GM06990 (cell line): Measurements from ENCODE around the gene MLC1.

Experiments
- DNase-seq: peaks from one replicate; pipeline ENCODE4 v3.0.0-alpha.2; 2011; ENCODE audit not compliant: insufficient read length; ENCODE audit errors: extremely low read depth
- H3K27me3 ChIP-seq: replicated peaks from 2 replicates; pipeline ENCODE4 v1.6.0; 2011; ENCODE audit warnings: low read length; ENCODE audit not compliant: control insufficient read depth, insufficient read depth
- H3K36me3 ChIP-seq: 2 replicates; pipeline ENCODE4 v1.5.1; 2011; ENCODE audit warnings: low read length; ENCODE audit not compliant: control insufficient read depth, insufficient read depth
- H3K4me3 ChIP-seq: replicated peaks from 2 replicates; pipeline ENCODE4 v1.5.1; 2011; ENCODE audit warnings: low read depth, mild to moderate bottlenecking, control low read depth, low read length
- TF ChIP-seq, protein P1 (sequence below): IDR thresholded peaks from 2 replicates; pipeline ENCODE4 v1.5.1; 2011; ENCODE audit warnings: low read length, control low read depth, mild to moderate bottlenecking, inconsistent platforms; ENCODE audit not compliant: insufficient read depth, poor library complexity, severe bottlenecking

MLC1 gene

GRCh38 chr22:50081426-50082196 lies 3.6 kb downstream of the MLC1 start:
- H3K27me3 ChIP-seq: peaks cover 3% of the 10 kb centered on the region

DNA sequence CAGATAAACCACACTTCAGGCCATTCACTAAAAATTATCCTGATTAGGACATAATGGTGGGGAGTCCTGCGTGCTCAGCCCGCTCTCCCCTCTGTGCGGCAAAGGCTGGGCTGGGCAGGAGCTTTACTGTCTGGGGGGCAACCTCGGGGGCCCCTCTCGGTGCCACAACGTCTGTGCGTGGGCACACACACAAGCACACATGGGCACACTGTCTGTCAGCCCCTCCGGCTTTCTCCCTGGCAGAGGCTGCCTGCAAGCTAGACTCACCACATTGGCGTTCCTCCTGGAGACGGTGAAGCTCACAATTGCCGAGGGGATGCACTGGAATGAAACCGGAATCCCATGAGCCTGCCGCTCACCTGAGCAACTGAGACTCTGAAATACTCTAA lies 5.2 kb downstream of the MLC1 start:
- H3K4me3 ChIP-seq: no peak overlapping the region
- H3K36me3 ChIP-seq: no peaks in the 10 kb centered on the region
- DNase-seq: no peak
- peaks cover 3% of the 10 kb centered on the region for H3K27me3 ChIP-seq
- TF ChIP-seq, protein P1, sequence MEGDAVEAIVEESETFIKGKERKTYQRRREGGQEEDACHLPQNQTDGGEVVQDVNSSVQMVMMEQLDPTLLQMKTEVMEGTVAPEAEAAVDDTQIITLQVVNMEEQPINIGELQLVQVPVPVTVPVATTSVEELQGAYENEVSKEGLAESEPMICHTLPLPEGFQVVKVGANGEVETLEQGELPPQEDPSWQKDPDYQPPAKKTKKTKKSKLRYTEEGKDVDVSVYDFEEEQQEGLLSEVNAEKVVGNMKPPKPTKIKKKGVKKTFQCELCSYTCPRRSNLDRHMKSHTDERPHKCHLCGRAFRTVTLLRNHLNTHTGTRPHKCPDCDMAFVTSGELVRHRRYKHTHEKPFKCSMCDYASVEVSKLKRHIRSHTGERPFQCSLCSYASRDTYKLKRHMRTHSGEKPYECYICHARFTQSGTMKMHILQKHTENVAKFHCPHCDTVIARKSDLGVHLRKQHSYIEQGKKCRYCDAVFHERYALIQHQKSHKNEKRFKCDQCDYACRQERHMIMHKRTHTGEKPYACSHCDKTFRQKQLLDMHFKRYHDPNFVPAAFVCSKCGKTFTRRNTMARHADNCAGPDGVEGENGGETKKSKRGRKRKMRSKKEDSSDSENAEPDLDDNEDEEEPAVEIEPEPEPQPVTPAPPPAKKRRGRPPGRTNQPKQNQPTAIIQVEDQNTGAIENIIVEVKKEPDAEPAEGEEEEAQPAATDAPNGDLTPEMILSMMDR: no peak

More at GRCh38 chr22:50081426-50082196, 3.6 kb downstream of the MLC1 start:
- TF ChIP-seq, protein P1: no peak
- DNase-seq: no peak
- Histone ChIP-seq H3K36me3 (no peaks in the 10 kb centered on the region), H3K4me3 (no peak overlapping the region)

DNA sequence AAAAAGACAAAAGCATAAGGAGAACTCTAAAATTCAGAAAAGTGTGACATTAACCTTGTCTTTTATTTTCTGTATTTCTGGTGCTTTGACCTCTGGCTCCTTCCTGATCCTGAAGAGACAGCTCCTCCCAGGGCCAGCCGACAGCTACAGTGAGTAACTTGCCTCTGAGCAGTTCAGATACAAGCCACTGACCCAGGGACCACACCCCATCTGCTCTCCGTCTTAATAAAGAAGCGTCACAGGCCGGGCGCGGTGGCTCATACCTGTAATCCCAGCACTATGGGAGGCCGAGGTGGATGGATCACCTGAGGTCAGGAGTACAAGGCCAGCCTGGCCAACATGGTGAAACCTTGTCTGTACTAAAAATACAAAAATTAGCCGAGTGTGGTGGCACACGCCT lies 6.5 kb downstream of the MLC1 start:
- no peak for DNase-seq
- H3K4me3 ChIP-seq: no peak overlapping the region
- TF ChIP-seq, protein P1: no peak
- peaks cover 3% of the 10 kb centered on the region for H3K27me3 ChIP-seq
- no peaks in the 10 kb centered on the region for H3K36me3 ChIP-seq

GRCh38 chr22:50078246-50078645 lies 7.0 kb downstream of the MLC1 start:
- Histone ChIP-seq H3K36me3 (no peaks in the 10 kb centered on the region), H3K27me3 (peaks cover 3% of the 10 kb centered on the region), H3K4me3 (no peak overlapping the region)
- no peak for DNase-seq
- TF ChIP-seq, protein P1: no peak

- DNase-seq: no peak
- TF ChIP-seq, protein P1: no peak
- Histone ChIP-seq H3K27me3 (peaks cover 3% of the 10 kb centered on the region), H3K4me3 (no peak overlapping the region), H3K36me3 (no peaks in the 10 kb centered on the region)
These were observed 8.3 kb downstream of the MLC1 start for GRCh38 chr22:50076646-50077535.
